Left renal pelvis (tissue), 4 donors: ENCODE measurements around the gene CBY3. TPM values are rescaled to one million over a fixed set of nuclear protein-coding genes. Genes with fewer than 3 reads are reported as not detected.

Experiments
- polyA plus RNA-seq, 4 donors: library from polyadenylated mRNA; unstranded; fragments of 120-200 nt; gene quantifications; one replicate each; pipeline ENCODE4 v1.2.1, GENCODE V29; 2013; ENCODE audit not compliant: insufficient read length in 4 of 4

The CBY3 gene
- polyA plus RNA-seq, 4 donors = 0.23 to 1.4 (median 0.27) TPM

Other genes starting within 250 kb of the CBY3 start
- 10 to 100 TPM; 51.6 to 91.5 (median 83.7) TPM for gene RUFY1, start 130.5 kb downstream of the CBY3 start, polyA plus RNA-seq
- gene HNRNPH1, start 57.4 kb downstream of the CBY3 start, polyA plus RNA-seq = 1,000 to 10,000 TPM in 3 of 4 donors, 100 to 1,000 TPM in 1; 889 to 1,576 (median 1,143) TPM
- gene CANX, start 17.9 kb upstream of the CBY3 start, polyA plus RNA-seq = 100 to 1,000 TPM; 384 to 691 (median 559) TPM
- gene MAML1, start 51.8 kb upstream of the CBY3 start, polyA plus RNA-seq = 10 to 100 TPM; 40.1 to 47.1 (median 43.2) TPM
- gene LTC4S, start 113.0 kb upstream of the CBY3 start, polyA plus RNA-seq = 1 to 10 TPM; 2.2 to 4.6 (median 3.4) TPM
- 100 to 1,000 TPM in 3 of 4 donors, 10 to 100 TPM in 1; 94.1 to 176 (median 169) TPM for gene MGAT4B, start 125.8 kb upstream of the CBY3 start, polyA plus RNA-seq
- 100 to 1,000 TPM in 2 of 4 donors, 10 to 100 TPM in 2; 87.6 to 119 (median 101) TPM for gene SQSTM1, start 139.9 kb upstream of the CBY3 start, polyA plus RNA-seq
- 10 to 100 TPM; 28.4 to 50.3 (median 33.7) TPM for gene MRNIP, start 177.8 kb upstream of the CBY3 start, polyA plus RNA-seq
- 100 to 1,000 TPM in 2 of 4 donors, 10 to 100 TPM in 2; 95.5 to 137 (median 102) TPM for gene TBC1D9B, start 226.9 kb upstream of the CBY3 start, polyA plus RNA-seq